ENCODE measurements around the gene PNRC2. TPM values are rescaled to one million over a fixed set of nuclear protein-coding genes. Genes with fewer than 3 reads are reported as not detected.

The PNRC2 gene, protein sequence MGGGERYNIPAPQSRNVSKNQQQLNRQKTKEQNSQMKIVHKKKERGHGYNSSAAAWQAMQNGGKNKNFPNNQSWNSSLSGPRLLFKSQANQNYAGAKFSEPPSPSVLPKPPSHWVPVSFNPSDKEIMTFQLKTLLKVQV
- 74.6 and 84.0 TPM in 2 replicates for total RNA-seq (2014; rRNA removed; shearing (Covaris generic))
- polyA plus RNA-seq (2014; cell fraction: nucleus; rRNA removed): 53.1 and 68.4 TPM in 2 replicates

GRCh38 chr1:23959461-23960290, at the start of gene PNRC2:
TSS of gene PNRC2 (plus strand) at chr1:23959828. CDS start at chr1:23961458, 1,630 bp downstream.
- DNase-seq (ENCODE audit: extremely low read depth, low read depth): peak; percentile 90

DNA sequence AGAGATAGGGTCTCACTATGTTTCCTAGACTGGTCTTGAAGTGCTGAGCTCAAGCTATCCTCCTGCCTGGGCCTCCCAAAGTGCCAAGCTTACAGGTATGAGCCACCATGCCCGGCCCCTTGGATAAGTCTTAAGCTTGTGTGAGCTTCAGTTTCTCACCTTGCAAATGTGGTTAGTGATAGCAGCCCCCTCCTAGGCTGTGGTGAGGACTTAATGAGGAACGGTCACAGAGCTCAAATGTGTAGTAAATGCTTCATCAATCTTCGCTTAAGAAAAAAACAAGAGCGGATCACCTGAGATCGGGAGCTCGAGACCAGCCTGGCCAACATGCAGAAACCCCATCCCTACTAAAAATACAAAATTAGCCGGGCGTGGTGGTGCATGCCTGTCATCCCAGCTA, 49.5 kb upstream of the PNRC2 start:
- no peak for DNase-seq (ENCODE audit: extremely low read depth, low read depth)

GRCh38 chr1:23910553-23911246, 48.9 kb upstream of the PNRC2 start:
- DNase-seq (ENCODE audit: extremely low read depth, low read depth): no peak

DNA sequence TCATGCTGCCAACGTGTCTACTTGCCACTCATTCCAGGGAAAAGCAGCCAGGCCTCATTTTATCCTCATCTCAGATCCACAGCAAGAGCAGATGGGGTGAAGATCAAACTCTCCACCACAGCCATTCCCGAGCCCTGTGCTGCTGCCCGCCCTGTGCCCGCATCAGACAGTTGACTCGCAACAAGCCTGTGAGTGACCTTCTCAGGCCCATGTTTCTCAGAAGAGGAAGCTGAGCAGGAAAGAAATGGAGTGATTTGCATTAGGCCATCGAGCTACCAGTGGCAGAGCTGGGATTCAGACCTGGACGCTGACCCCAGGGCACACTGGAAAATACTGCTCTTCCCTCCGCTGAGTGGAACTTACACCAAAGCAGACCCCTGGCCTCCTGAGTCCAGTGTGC, 47.7 kb upstream of the PNRC2 start:
- no peak for DNase-seq (ENCODE audit: extremely low read depth, low read depth)

- DNase-seq (ENCODE audit: extremely low read depth, low read depth): no peak
These were observed 46.3 kb upstream of the PNRC2 start, which contains the start of gene CNR2 for GRCh38 chr1:23913212-23913880. TSS of gene CNR2 (minus strand) at chr1:23913362. CDS start at chr1:23875617, 37,745 bp downstream.

GRCh38 chr1:23914921-23915320, 44.7 kb upstream of the PNRC2 start:
- no peak for DNase-seq (ENCODE audit: extremely low read depth, low read depth)

DNA sequence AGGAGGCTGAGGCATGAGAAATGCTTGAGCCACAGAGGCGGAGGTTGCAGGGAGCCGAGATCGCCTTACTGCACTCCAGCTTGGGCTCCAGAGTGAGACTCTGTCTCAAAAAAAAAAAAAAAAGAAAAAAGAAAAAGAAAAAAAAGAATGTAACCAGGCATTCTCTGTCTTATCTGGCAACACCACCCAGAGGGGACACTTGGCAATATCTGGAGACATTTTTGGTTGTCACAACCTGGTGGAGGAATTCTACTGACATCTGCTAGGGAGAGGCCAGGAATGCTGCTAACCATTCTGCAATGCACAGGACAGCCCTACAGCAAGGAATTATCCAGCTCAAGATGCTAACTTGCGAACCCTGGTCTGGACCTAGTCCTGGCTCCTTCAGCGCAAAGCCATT, 44.2 kb upstream of the PNRC2 start:
- no peak for DNase-seq (ENCODE audit: extremely low read depth, low read depth)

GRCh38 chr1:23916209-23917131, 43.2 kb upstream of the PNRC2 start:
- DNase-seq (ENCODE audit: extremely low read depth, low read depth): peak; percentile 57

GRCh38 chr1:23922321-23922943, 37.2 kb upstream of the PNRC2 start:
- DNase-seq (ENCODE audit: extremely low read depth, low read depth): no peak

- DNase-seq (ENCODE audit: extremely low read depth, low read depth): no peak
These were observed 35.8 kb upstream of the PNRC2 start for GRCh38 chr1:23923592-23924499.

DNA sequence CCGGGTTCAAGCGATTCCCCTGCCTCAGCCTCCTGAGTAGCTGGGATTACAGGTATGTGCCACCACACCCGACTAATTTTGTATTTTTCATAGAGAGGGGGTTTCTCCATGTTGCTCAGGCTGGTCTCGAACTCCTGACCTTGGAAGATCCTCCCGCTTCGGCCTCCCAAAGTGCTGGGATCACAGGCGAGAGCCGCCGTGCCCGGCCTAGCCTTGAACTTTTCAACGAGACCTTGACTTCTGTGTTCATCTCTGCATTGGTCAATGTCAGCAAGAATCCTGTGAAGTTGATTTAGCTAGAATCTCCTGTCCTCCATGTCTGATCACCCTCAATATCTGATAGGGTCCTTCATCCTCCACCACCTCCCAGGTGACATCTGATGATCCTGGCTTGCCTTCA, 35.0 kb upstream of the PNRC2 start:
- DNase-seq (ENCODE audit: extremely low read depth, low read depth): no peak

- DNase-seq (ENCODE audit: extremely low read depth, low read depth): no peak
These were observed 34.3 kb upstream of the PNRC2 start for GRCh38 chr1:23925279-23925678.

GRCh38 chr1:23927097-23927496, 32.5 kb upstream of the PNRC2 start:
- DNase-seq (ENCODE audit: extremely low read depth, low read depth): no peak

DNA sequence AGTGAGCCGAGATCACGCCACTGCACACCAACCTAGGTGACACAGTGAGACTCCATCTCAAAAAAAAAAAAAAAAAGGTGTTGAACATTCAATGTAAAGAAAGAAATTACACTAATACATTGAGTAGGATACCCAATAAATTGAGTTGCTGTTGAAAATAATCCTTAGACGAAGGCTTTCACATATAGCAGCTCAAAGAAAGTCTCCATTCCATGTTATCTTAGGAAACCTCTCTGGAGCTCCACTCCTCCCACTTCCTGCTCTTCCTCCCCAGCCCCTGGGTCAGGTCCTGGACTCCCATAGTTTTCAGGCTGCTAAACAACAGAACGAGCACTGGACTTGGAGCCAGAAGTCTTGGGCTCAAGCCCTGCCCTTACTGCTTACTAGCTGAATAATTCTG, 30.8 kb upstream of the PNRC2 start:
- no peak for DNase-seq (ENCODE audit: extremely low read depth, low read depth)

- no peak for DNase-seq (ENCODE audit: extremely low read depth, low read depth)
These were observed 29.4 kb upstream of the PNRC2 start for GRCh38 chr1:23930270-23930669.

- DNase-seq (ENCODE audit: extremely low read depth, low read depth): no peak
These were observed 28.7 kb upstream of the PNRC2 start for GRCh38 chr1:23930861-23931490.

DNA sequence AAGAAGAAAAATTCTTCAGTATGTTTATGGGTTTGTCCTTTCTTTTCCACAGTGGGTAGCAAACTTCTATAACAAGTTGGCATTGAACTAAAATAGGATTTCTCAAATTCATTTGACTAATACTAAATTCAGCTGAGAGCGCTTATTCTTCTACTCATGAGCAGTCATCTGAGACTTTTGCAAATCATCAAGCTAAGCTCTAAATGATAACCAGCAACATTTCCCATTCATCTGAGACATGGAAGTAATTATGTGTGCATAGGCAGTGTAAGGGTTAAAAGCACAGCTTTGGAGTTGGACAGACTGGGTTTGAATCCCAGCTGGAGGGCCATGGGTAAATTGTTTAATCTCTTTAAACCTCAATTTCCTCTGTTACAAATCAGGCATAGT, 28.1 kb upstream of the PNRC2 start:
- DNase-seq (ENCODE audit: extremely low read depth, low read depth): no peak

All from NCI-H460 (cell line).